BLaER1 treated with 17β-estradiol and CSF1 and Interleukin-3, amounts not matched to agents 10 nM and 100 nM (cell line): ENCODE results near the gene EMX1.

Experiments
- H3K27ac ChIP-seq, 11 experiments: shearing (Covaris generic); formaldehyde crosslinking; 2 replicates each; pipeline ENCODE4 v1.8.1; 2022
- H3K27me3 ChIP-seq, 11 experiments: shearing (Covaris generic); formaldehyde crosslinking; 2 replicates each; pipeline ENCODE4 v1.8.1; 2022
- H3K36me3 ChIP-seq, 11 experiments: shearing (Covaris generic); formaldehyde crosslinking; 2 replicates each; pipeline ENCODE4 v1.8.1; 2022
- H3K4me1 ChIP-seq, 10 experiments: shearing (Covaris generic); formaldehyde crosslinking; 2 replicates each; pipeline ENCODE4 v1.8.1; 2022
- H3K4me2 ChIP-seq, 11 experiments: shearing (Covaris generic); formaldehyde crosslinking; 2 replicates each; pipeline ENCODE4 v1.8.1; 2022
- H3K4me3 ChIP-seq, 10 experiments: shearing (Covaris generic); formaldehyde crosslinking; 2 replicates each; pipeline ENCODE4 v1.8.1; 2022
- H3K9ac ChIP-seq, 11 experiments: shearing (Covaris generic); formaldehyde crosslinking; 2 replicates each; pipeline ENCODE4 v1.8.1; 2022
- H3K9me3 ChIP-seq, 11 experiments: shearing (Covaris generic); formaldehyde crosslinking; replicated peaks in 1 of 11; 2 replicates each; pipeline ENCODE4 v1.8.1; 2022
- H4K20me1 ChIP-seq, 11 experiments: shearing (Covaris generic); formaldehyde crosslinking; 2 replicates each; pipeline ENCODE4 v1.8.1; 2022
- Cebpa-rat ChIP-seq, 11 experiments: shearing (Covaris generic); IDR thresholded peaks; 2 replicates each; pipeline ENCODE4 v1.8.1; 2022

Gene EMX1

DNA sequence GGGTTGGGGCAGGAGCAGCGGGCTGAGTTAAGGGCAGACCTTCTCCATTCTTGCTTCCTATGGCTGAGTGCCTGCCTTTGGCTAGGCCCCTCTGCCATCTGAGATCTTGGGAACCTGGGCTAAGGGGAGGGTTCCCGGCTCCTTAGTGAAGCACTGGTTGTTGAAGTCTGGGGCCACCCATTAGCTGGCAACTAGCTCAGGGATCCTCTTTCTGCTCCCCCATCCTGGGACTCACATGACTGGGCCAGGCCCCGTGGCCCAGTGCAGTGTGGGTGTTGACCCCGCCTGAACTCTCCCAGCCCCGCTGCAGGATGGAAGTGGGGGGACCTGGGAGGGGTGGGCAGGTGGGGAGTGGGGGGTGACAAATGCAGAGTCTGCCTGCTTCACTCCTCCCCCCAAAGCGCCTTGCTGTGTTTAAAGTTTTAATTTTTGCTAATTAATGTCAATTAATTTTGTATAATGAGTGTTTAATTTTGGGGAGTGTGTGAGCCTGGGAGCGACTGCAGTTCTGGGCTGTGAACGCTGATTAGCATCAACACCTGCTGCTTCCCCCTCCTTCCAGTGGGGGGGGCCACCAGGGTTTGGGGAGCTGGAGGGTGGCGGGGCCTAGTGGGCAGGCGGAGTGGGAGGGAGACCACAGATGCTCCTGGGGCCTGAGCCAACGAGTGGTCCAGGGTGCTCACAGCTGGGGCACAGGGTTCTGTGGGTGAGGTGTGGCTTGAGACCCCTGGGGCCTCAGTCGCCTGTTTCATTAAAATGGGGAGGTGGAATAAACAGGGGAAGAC lies 55.2 kb downstream of the EMX1 start:
- peaks cover 0 to 11% (median 0%) of the 10 kb centered on the region in 11 experiments; a peak in 1 of 22 replicates for H3K27me3 ChIP-seq
- H3K36me3 ChIP-seq, result no peaks in the 10 kb centered on the region
- H4K20me1 ChIP-seq, result peaks cover 0 to 51% (median 0%) of the 10 kb centered on the region in 11 experiments; a peak in 7 of 22 replicates
- TF ChIP-seq Cebpa-rat (IDR thresholded peaks at IDR 0.05), result no peak
- no peaks in the 10 kb centered on the region for H3K9me3 ChIP-seq
- H3K9ac ChIP-seq, result 0 out of 22 replicates have a peak overlapping the region, but pooled peaks of 1 of the 11 experiments have one; percentile 5
- H3K27ac ChIP-seq, result no peak overlapping the region
- no peak overlapping the region for H3K4me3 ChIP-seq
- H3K4me1 ChIP-seq, result peaks cover 22 to 69% (median 65%) of the 10 kb centered on the region in 10 experiments
- peak overlapping the region; percentile 25 to 94 (median 77); a peak in 19 of 22 replicates for H3K4me2 ChIP-seq

DNA sequence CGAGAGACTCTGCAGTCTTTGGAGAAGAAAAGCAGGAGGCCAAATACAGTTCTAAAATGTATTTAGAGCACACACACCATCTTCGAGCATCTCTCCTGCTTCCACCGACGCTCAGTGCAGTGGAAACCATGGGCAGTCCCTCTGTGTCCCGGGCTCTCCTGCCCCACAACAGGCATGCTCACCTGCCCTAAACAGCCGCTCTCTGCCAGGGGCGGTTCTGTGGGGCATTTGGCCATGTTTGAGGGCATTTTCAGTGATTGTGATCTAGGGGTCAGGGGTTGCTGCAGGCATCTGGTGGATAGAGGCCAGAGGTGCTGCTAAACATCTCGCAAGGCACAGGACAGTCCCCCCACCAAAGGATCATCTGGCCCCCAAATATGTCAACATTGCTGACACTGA lies 55.8 kb downstream of the EMX1 start:
- peaks cover 0 to 11% (median 0%) of the 10 kb centered on the region in 11 experiments; a peak in 1 of 22 replicates for H3K27me3 ChIP-seq
- peak overlapping the region in 9 of 11 experiments; percentile 76 to 94 (median 81); a peak in 17 of 22 replicates for H3K4me2 ChIP-seq
- no peaks in the 10 kb centered on the region for H3K36me3 ChIP-seq
- peaks cover 22 to 68% (median 65%) of the 10 kb centered on the region in 10 experiments for H3K4me1 ChIP-seq
- no peaks in the 10 kb centered on the region for H3K9me3 ChIP-seq
- peaks cover 0 to 51% (median 0%) of the 10 kb centered on the region in 11 experiments; a peak in 7 of 22 replicates for H4K20me1 ChIP-seq
- H3K9ac ChIP-seq, result 0 out of 22 replicates have a peak overlapping the region, but pooled peaks of 1 of the 11 experiments have one; percentile 5
- TF ChIP-seq Cebpa-rat (IDR thresholded peaks at IDR 0.05), result no peak
- H3K27ac ChIP-seq, result no peak overlapping the region
- H3K4me3 ChIP-seq, result no peak overlapping the region

DNA sequence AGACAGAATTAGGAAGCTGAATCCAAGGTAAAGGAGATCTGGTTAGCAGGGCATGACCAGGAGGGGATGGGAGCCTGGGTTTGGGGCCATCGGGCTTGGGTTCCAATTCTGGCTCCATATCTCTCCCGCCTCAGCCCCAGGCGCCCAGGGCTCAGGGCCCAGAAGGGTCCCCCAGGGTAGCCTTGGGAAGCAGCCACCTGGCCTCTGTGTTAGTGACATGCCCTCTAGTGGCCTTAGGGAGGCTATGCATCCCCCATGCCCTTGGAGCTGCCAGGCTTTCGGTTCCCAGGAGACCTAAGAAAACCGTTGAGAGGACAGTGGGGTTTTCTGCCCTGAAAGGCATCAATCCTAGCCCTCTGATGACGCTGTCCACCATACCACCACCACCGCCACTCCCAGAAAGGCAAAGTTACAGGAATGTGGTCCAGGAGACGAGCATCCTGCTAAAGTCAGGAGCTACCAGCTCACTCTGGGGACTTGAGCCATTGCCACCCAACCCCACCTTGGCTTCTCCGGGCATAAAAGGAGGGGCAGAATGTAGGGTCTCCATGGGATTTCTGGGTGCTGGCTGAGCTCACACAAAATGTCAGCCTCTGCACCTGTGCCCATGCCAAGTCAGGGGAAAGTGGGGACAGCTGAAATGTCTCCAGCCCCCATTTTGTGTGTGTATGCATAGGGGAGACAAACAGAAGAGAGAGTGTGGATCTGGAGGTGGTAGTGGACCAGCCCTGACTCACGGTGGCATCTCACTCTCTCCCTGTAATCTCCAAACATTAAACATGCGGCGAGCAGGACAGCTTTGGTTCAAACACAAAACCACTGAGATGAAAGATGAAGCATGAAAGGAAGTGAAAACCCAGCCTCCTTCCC lies 56.5 kb downstream of the EMX1 start:
- Histone ChIP-seq H3K4me3 (no peak overlapping the region; a peak in 1 of 20 replicates), H3K9ac (peak overlapping the region in 4 of 11 experiments; percentile 8 to 44 (median 36); a peak in 4 of 22 replicates)
- TF ChIP-seq Cebpa-rat (IDR thresholded peaks at IDR 0.05), result no peak

DNA sequence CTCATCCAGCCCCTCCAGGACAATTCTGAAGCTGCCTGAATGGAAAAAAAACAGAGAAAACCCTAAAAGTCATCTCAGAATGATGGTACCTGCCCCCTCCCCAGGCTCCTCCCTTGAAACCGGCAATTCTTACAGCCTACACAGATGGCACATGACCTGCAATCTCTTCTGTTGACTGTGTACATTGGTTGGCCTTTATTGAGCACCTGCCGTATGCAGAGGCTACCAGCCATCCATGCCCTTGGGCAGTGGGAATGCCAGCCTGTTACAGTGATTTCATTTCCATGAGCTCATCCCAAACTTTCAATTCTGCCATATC lies 57.1 kb downstream of the EMX1 start:
- Histone ChIP-seq H4K20me1 (peaks cover 0 to 51% (median 0%) of the 10 kb centered on the region in 11 experiments; a peak in 7 of 22 replicates), H3K9ac (no peak overlapping the region; a peak in 1 of 22 replicates), H3K36me3 (no peaks in the 10 kb centered on the region), H3K27ac (no peak overlapping the region), H3K9me3 (no peaks in the 10 kb centered on the region), H3K4me2 (peak overlapping the region; percentile 53 to 94 (median 77); a peak in 21 of 22 replicates), H3K4me3 (no peak overlapping the region), H3K27me3 (peaks cover 0 to 11% (median 0%) of the 10 kb centered on the region in 11 experiments; a peak in 1 of 22 replicates), H3K4me1 (peaks cover 31 to 60% (median 58%) of the 10 kb centered on the region in 10 experiments)
- no peak for TF ChIP-seq Cebpa-rat (IDR thresholded peaks at IDR 0.05)

More for the DNA sequence above, 56.5 kb downstream of the EMX1 start:
- Histone ChIP-seq H3K36me3 (no peaks in the 10 kb centered on the region), H3K4me1 (peaks cover 25 to 62% (median 60%) of the 10 kb centered on the region in 10 experiments), H3K4me2 (peak overlapping the region; percentile 53 to 94 (median 77)), H4K20me1 (peaks cover 0 to 51% (median 0%) of the 10 kb centered on the region in 11 experiments; a peak in 7 of 22 replicates), H3K27me3 (peaks cover 0 to 11% (median 0%) of the 10 kb centered on the region in 11 experiments; a peak in 1 of 22 replicates), H3K9me3 (no peaks in the 10 kb centered on the region), H3K27ac (peak overlapping the region in 2 of 11 experiments; percentile 9 to 31; a peak in 1 of 22 replicates)

DNA sequence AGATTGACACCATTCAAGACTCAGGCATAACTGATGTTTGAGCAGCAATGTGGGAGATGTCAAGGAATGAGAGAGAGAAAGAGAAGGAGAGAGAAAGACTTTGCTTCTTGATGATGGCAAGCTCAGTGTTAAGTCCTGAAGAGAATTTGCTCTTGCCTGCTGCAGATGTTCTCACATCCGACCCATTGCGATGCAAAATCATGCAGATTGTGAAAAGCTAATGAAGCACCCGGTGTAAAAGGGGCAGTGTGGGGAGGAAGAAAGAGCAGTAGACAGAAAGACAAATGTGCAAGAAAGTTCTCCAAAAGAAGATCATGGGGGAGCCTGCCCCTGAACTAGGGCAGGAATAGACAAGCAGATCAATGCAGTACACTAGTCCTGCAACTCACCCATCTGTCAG lies 57.7 kb downstream of the EMX1 start:
- H3K4me2 ChIP-seq, result peak overlapping the region in 1 of 11 experiments; percentile 94; a peak in 3 of 22 replicates
- peaks cover 0 to 11% (median 0%) of the 10 kb centered on the region in 11 experiments; a peak in 1 of 22 replicates for H3K27me3 ChIP-seq
- H4K20me1 ChIP-seq, result peaks cover 0 to 46% (median 0%) of the 10 kb centered on the region in 11 experiments; a peak in 7 of 22 replicates
- H3K9ac ChIP-seq, result no peak overlapping the region
- H3K27ac ChIP-seq, result no peak overlapping the region
- H3K9me3 ChIP-seq, result no peaks in the 10 kb centered on the region
- no peak overlapping the region for H3K4me3 ChIP-seq
- TF ChIP-seq Cebpa-rat (IDR thresholded peaks at IDR 0.05), result no peak
- H3K36me3 ChIP-seq, result no peaks in the 10 kb centered on the region
- peaks cover 37 to 60% (median 58%) of the 10 kb centered on the region in 10 experiments for H3K4me1 ChIP-seq

DNA sequence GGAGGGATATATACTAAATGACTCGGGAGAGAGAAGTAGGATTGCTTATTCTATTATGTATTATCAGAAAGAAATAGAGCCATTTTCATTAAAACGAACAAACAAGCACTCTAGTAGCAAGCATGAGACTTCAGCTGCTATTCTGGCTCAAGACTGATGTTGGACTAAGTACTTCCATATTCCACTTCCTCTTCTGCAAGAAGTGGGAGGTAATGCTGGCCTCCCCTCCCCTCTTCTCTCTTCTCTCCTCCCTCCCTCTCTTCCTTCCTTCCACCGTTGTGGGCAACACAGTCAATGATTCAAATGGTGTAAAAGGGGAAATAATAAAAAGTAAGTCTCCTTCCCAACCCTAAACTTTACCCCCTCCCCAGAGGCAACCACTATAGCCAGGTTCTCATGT lies 62.6 kb downstream of the EMX1 start:
- 0 out of 22 replicates have a peak, but pooled peaks cover 0 to 17% (median 0%) of the 10 kb centered on the region in 11 experiments for H4K20me1 ChIP-seq
- peaks cover 21 to 27% (median 25%) of the 10 kb centered on the region in 10 experiments for H3K4me1 ChIP-seq
- H3K27me3 ChIP-seq, result 0 out of 22 replicates have a peak, but pooled peaks cover 0 to 3% (median 0%) of the 10 kb centered on the region in 11 experiments
- TF ChIP-seq Cebpa-rat (IDR thresholded peaks at IDR 0.05), result no peak
- H3K36me3 ChIP-seq, result no peaks in the 10 kb centered on the region; a peak in 1 of 22 replicates
- no peak overlapping the region; a peak in 1 of 22 replicates for H3K27ac ChIP-seq
- H3K4me3 ChIP-seq, result no peak overlapping the region
- H3K9me3 ChIP-seq, result no peaks in the 10 kb centered on the region
- H3K9ac ChIP-seq, result no peak overlapping the region
- H3K4me2 ChIP-seq, result peak overlapping the region; percentile 57 to 78 (median 70)

DNA sequence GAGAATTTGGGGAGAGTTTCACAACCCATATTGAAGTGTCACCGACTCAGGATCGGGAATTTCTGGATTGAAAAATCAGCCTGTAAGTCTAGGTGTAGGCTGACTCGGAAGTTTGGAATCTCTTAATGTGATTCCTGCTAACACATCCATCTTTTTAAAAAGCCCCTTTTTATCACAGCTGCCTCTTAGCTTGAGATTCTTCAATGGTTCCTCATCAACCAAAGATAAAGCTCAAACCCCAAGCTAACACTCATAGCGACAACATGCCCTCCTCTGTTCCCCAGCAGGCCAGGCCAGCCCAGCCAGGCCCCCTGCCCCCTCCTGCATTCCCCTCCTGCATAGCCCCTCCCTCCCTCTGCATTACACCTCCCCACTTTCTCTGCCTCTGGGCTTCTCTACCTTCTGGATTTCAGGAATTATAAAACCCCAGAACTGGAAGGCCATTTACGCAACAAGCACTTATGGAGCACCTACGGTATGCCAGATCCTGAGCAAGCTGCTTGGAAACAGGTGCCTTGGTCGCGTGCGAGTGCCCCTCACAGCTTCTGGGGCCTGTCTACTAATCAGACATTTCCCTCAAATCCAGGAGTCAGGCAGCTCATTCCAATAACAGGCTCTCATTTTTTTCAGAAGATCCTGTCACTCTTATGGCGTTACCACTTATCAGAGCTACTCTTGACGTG lies 63.4 kb downstream of the EMX1 start:
- peaks cover 21 to 27% (median 25%) of the 10 kb centered on the region in 10 experiments for H3K4me1 ChIP-seq
- H3K4me2 ChIP-seq, result peak overlapping the region; percentile 57 to 78 (median 70)
- no peak overlapping the region for H3K4me3 ChIP-seq
- H3K36me3 ChIP-seq, result no peaks in the 10 kb centered on the region; a peak in 1 of 22 replicates
- no peak overlapping the region for H3K27ac ChIP-seq
- H3K9me3 ChIP-seq, result no peaks in the 10 kb centered on the region
- H3K9ac ChIP-seq, result no peak overlapping the region
- no peaks in the 10 kb centered on the region for H3K27me3 ChIP-seq
- 0 out of 22 replicates have a peak, but pooled peaks cover 0 to 18% (median 0%) of the 10 kb centered on the region in 11 experiments for H4K20me1 ChIP-seq
- no peak for TF ChIP-seq Cebpa-rat (IDR thresholded peaks at IDR 0.05)

DNA sequence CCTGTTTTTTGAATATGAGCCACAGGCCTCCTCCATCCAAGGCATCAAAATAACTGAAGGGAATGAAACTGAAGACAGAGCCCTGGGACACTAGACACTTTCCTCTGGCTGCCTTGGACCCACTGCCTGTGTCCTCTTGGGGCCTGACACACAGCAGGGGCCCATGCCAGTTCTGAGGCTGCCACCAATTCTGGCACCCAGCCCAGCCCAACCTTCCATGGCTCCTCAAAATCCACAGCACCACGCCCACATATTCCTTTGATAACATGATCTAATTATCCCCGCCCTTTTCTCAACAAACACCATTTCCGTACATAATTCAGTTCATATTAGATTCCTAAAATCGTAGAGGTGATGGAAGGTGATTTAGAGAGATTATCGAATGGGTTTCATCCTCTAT lies 64.2 kb downstream of the EMX1 start:
- H3K9me3 ChIP-seq, result no peaks in the 10 kb centered on the region
- H3K4me3 ChIP-seq, result no peak overlapping the region
- H3K4me2 ChIP-seq, result peak overlapping the region in 8 of 11 experiments; percentile 6 to 77 (median 67); a peak in 6 of 22 replicates
- H3K4me1 ChIP-seq, result peaks cover 21 to 30% (median 26%) of the 10 kb centered on the region in 10 experiments
- no peaks in the 10 kb centered on the region; a peak in 2 of 22 replicates for H3K36me3 ChIP-seq
- TF ChIP-seq Cebpa-rat (IDR thresholded peaks at IDR 0.05), result no peak
- H4K20me1 ChIP-seq, result 0 out of 22 replicates have a peak, but pooled peaks cover 0 to 18% (median 0%) of the 10 kb centered on the region in 11 experiments
- no peak overlapping the region; a peak in 1 of 22 replicates for H3K9ac ChIP-seq
- no peak overlapping the region for H3K27ac ChIP-seq
- H3K27me3 ChIP-seq, result no peaks in the 10 kb centered on the region
